Measurements from ENCODE around the gene ID2. TPM values are rescaled to one million over a fixed set of nuclear protein-coding genes. Genes with fewer than 3 reads are reported as not detected.

ID2 gene
- total and polyA plus RNA-seq, 2 of the 13 experiments (the other 11 are each of a cell fraction or from before 2014, with no cell fraction given): 214 to 719 TPM

GRCh38 chr2:8681786-8682692 is at the start of gene ID2 (continued):
- TF ChIP-seq, protein P1, sequence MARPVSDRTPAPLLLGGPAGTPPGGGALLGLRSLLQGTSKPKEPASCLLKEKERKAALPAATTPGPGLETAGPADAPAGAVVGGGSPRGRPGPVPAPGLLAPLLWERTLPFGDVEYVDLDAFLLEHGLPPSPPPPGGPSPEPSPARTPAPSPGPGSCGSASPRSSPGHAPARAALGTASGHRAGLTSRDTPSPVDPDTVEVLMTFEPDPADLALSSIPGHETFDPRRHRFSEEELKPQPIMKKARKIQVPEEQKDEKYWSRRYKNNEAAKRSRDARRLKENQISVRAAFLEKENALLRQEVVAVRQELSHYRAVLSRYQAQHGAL (CRISPR knock-in tag; IDR thresholded peaks at IDR 0.05; ENCODE audit: not compliant biosample characterization): peak; percentile 86
- TF ChIP-seq RAD51 (IDR thresholded peaks at IDR 0.05; ENCODE audit: borderline replicate concordance): no peak
- TF ChIP-seq NFRKB (IDR thresholded peaks at IDR 0.05): no peak
- no peak for TF ChIP-seq MBNL3 (CRISPR knock-in tag; conservative IDR thresholded peaks at IDR 0.05)
- TF ChIP-seq, protein P2, sequence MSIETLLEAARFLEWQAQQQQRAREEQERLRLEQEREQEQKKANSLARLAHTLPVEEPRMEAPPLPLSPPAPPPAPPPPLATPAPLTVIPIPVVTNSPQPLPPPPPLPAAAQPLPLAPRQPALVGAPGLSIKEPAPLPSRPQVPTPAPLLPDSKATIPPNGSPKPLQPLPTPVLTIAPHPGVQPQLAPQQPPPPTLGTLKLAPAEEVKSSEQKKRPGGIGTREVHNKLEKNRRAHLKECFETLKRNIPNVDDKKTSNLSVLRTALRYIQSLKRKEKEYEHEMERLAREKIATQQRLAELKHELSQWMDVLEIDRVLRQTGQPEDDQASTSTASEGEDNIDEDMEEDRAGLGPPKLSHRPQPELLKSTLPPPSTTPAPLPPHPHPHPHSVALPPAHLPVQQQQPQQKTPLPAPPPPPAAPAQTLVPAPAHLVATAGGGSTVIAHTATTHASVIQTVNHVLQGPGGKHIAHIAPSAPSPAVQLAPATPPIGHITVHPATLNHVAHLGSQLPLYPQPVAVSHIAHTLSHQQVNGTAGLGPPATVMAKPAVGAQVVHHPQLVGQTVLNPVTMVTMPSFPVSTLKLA (IDR thresholded peaks at IDR 0.05): peak; percentile 71
- peak; percentile 80; the same call in 1 of the 2 replicates for TF ChIP-seq ZNF337 (CRISPR knock-in tag; IDR thresholded peaks at IDR 0.05; ENCODE audit: borderline replicate concordance, low read depth)
- peak; percentile 92; the same call in 1 of the 2 replicates for TF ChIP-seq ZNF564 (CRISPR knock-in tag; IDR thresholded peaks at IDR 0.05)
- peak; percentile 92 for TF ChIP-seq ZBTB42 (CRISPR knock-in tag; IDR thresholded peaks at IDR 0.05)
- TF ChIP-seq SMAD9 (CRISPR knock-in tag; IDR thresholded peaks at IDR 0.05): peak; percentile 70; the same call in 1 of the 2 replicates
- 0 out of 2 replicates have a peak, but pooled peaks have one; percentile 53 for TF ChIP-seq SP140L (CRISPR knock-in tag; IDR thresholded peaks at IDR 0.05; ENCODE audit: borderline replicate concordance)
- TF ChIP-seq ZFP1 (CRISPR knock-in tag; IDR thresholded peaks at IDR 0.05): no peak
- peak; percentile 68 for TF ChIP-seq ZSCAN29 (CRISPR knock-in tag; conservative IDR thresholded peaks at IDR 0.05)
- peak; percentile 33 for TF ChIP-seq CREM (IDR thresholded peaks at IDR 0.05)
- peak; percentile 51; the same call in 1 of the 2 replicates for TF ChIP-seq CREM (CRISPR knock-in tag; IDR thresholded peaks at IDR 0.05)
- TF ChIP-seq SALL2 (CRISPR knock-in tag; IDR thresholded peaks at IDR 0.05): peak; percentile 89
- TF ChIP-seq IRF9 (CRISPR knock-in tag; IDR thresholded peaks at IDR 0.05; ENCODE audit: borderline replicate concordance): peak; percentile 76; the same call in 1 of the 2 replicates
- TF ChIP-seq ATRX (CRISPR knock-in tag; IDR thresholded peaks at IDR 0.05; ENCODE audit: borderline replicate concordance): no peak
- TF ChIP-seq, protein P3, sequence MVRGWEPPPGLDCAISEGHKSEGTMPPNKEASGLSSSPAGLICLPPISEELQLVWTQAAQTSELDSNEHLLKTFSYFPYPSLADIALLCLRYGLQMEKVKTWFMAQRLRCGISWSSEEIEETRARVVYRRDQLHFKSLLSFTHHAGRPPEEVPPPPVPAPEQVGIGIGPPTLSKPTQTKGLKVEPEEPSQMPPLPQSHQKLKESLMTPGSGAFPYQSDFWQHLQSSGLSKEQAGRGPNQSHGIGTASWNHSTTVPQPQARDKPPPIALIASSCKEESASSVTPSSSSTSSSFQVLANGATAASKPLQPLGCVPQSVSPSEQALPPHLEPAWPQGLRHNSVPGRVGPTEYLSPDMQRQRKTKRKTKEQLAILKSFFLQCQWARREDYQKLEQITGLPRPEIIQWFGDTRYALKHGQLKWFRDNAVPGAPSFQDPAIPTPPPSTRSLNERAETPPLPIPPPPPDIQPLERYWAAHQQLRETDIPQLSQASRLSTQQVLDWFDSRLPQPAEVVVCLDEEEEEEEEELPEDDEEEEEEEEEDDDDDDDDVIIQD (CRISPR knock-in tag; IDR thresholded peaks at IDR 0.05; ENCODE audit: low read depth): peak; percentile 49; the same call in 1 of the 2 replicates
- TF ChIP-seq RBFOX2 (IDR thresholded peaks at IDR 0.05; ENCODE audit: low read depth, low read length): peak; percentile 100
- peak; percentile 19 for TF ChIP-seq ZNF777 (CRISPR knock-in tag; IDR thresholded peaks at IDR 0.05)
- no peak; the same call in 1 of the 2 replicates for TF ChIP-seq DNMT3B (CRISPR knock-in tag; conservative IDR thresholded peaks at IDR 0.05)
- TF ChIP-seq CC2D1A (CRISPR knock-in tag; IDR thresholded peaks at IDR 0.05): peak; percentile 97; the same call in 1 of the 2 replicates
- peak; percentile 72; the same call in 1 of the 2 replicates for TF ChIP-seq ZNF850 (CRISPR knock-in tag; conservative IDR thresholded peaks at IDR 0.05)
- TF ChIP-seq POLR2AphosphoS5 (IDR thresholded peaks at IDR 0.05; ENCODE audit: low read depth, low read length): peak; percentile 100
- TF ChIP-seq FOXO4 (CRISPR knock-in tag; conservative IDR thresholded peaks at IDR 0.05): peak; percentile 96; the same call in 1 of the 2 replicates

Data from HepG2 (cell line).